NCI-H1105 (cell line): ENCODE data around the gene HS1BP3.

ENCODE experiments used
- DNase-seq: peaks from one replicate; lab custom pipeline; 2025; lab: John Stamatoyannopoulos, UW

HS1BP3 gene

DNA sequence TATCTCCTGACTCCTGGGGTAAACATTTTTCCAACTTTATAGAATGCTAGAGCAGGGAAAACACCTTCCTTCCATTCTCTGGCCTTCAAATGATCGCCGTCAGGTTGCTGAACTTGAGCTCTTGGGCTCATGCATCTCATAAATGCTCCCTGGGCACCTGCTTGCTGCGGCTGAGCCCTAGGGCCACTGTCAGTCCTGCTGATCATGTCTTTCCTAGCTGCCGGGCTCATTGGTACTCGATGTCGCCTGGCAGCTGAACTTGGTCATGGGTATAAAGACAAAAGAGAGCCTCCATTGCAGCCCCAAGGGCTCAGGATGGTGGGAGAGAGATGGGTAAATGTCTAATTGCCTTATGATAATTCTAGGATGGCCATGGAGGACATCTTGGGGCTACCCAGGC is 80.6 kb downstream of the HS1BP3 start:
- no peak for DNase-seq

DNA sequence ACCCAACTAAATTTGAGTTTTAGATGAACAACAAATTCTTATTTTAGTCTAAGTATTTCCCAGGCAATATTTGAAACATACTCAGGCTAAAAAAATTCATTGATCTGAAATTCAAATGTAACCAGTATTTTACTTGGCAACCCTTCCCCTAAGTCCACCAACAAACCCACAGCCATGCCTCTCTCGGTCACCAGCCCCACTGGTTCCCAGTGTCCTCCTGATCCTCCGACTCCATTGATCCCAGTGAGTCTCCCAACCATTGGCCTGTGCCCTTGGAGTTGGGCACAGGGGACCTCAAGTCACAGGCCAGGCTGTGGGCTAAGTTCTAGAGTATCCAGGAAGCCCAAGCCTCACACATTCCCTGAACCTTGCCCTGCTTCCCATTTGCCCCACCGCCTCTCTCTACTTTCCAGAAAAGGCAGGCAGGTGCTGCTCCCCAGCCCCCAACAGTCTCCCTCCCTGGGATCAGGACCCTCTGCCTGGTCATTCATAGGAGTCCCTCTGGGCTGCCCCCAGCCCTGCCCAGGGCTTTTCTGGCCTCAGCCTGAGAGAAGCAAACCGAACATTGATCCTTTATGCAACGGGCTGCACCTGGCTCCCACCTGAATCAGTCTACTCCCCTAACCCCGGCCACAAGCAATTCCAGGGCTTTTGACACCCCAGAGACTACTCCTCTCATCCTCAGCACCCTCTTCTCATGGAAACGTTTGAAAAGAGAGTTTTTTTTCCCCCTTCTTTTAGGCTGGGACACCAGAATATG is 81.3 kb downstream of the HS1BP3 start:
- DNase-seq = no peak

DNA sequence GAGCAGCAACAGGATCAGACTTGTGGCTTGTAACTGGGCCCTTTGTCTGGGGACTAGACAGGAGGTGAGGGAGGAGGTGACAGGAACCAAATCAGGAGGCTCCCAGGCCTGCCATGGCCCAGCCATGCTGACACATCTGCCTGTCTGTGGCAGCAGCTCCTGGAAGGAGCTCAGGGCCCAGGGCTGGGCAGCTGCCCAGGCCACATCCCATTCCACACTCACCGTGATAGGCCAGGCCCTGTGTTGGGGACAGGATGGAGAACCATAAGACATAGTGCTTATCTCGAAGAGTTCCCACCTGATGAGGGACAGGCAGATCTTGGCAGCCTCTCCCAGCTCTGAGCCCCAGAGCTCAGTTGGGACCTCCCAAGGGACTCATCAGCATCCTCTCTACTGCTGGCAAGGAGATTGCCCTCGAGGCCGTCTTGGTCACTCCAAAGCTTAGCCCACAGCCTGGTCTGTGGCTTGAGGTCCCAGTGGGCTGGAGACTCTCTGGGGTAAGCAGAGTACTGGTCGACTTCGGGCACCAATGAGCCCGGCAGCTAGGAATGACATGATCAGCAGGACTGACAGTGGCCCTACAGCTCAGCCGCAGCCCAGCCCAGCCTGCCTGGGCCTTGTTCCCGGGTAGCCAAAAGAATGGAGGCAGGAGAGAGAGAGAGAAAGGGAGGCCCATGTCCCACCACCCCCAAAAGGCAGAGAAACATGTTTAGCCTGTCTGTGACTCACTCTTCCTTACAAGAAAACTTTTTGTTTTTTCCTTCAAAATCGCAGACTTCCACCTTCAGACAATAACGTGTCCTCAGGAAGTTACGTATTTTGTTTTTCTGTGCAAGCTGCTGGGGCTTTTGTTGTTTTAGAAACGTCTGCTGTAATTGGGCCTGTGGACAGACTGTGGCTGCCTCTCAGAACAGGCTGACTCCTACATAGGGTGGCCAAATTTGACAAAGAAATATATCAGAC is 82.1 kb downstream of the HS1BP3 start:
- DNase-seq = no peak

DNA sequence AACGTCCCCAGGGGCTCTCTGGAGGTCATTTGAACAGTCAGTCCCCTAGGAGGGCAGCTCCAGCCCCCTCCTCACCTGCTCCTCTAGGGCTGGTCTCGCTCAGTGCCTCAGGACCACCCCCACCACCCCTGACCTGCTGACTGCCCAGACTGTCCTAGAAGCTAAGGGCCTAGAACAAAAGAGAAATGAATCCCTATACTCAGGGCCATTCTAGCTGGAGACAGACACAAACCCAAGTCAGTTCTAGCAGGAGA is 83.0 kb downstream of the HS1BP3 start:
- no peak for DNase-seq
